H9 (cell line): ENCODE data around the gene RPS8. TPM values are rescaled to one million over a fixed set of nuclear protein-coding genes. Genes with fewer than 3 reads are reported as not detected.

ENCODE experiments used
- DNase-seq: peaks from one replicate; pipeline ENCODE4 v3.0.0-alpha.2; 2017
- H2AFZ ChIP-seq: one replicate; pipeline ENCODE4 v1.6.1; 2013; ENCODE audit warnings: mild to moderate bottlenecking, low read length, control low read depth, moderate library complexity
- H2AK5ac ChIP-seq: 2 replicates; pipeline ENCODE4 v1.6.1; 2013; ENCODE audit warnings: low read length, control low read depth, mixed read lengths; ENCODE audit not compliant: insufficient read length
- H2BK120ac ChIP-seq: one replicate; pipeline ENCODE4 v1.6.1; 2013; ENCODE audit warnings: low read depth, mild to moderate bottlenecking, low read length, control low read depth, inconsistent platforms; ENCODE audit not compliant: poor library complexity, severe bottlenecking
- H2BK12ac ChIP-seq: 2 replicates; pipeline ENCODE4 v1.6.1; 2013; ENCODE audit warnings: low read length, control low read depth, mixed read lengths, low read depth; ENCODE audit not compliant: insufficient read length
- H2BK15ac ChIP-seq: 2 replicates; pipeline ENCODE4 v1.6.1; 2013; ENCODE audit warnings: low read depth, low read length, control low read depth
- H2BK20ac ChIP-seq: one replicate; pipeline ENCODE4 v1.6.1; 2013; ENCODE audit warnings: low read depth, mild to moderate bottlenecking, low read length, control low read depth, inconsistent platforms; ENCODE audit not compliant: poor library complexity, severe bottlenecking
- H2BK5ac ChIP-seq: 2 replicates; pipeline ENCODE4 v1.6.1; 2013; ENCODE audit warnings: low read length, control low read depth, mixed read lengths; ENCODE audit not compliant: insufficient read length
- H3K14ac ChIP-seq: 2 replicates; pipeline ENCODE4 v1.6.1; 2013; ENCODE audit warnings: low read length, control low read depth; ENCODE audit not compliant: insufficient read depth
- H3K18ac ChIP-seq: 2 replicates; pipeline ENCODE4 v1.6.1; 2013; ENCODE audit warnings: low read depth, mild to moderate bottlenecking, mixed read lengths, low read length, control low read depth; ENCODE audit not compliant: insufficient read length
- H3K23ac ChIP-seq: 2 replicates; pipeline ENCODE4 v1.6.1; 2013; ENCODE audit warnings: low read length, control low read depth, mixed read lengths, low read depth; ENCODE audit not compliant: insufficient read length
- H3K23me2 ChIP-seq: 2 replicates; pipeline ENCODE4 v1.6.1; 2013; ENCODE audit warnings: low read depth, mild to moderate bottlenecking, mixed read lengths, low read length, control low read depth; ENCODE audit not compliant: insufficient read length, poor library complexity, severe bottlenecking
- H3K27ac ChIP-seq: 2 replicates; pipeline ENCODE4 v1.5.1; 2013; ENCODE audit warnings: low read length, control low read depth, mixed read lengths, low read depth; ENCODE audit not compliant: insufficient read length
- H3K27me3 ChIP-seq: 2 replicates; pipeline ENCODE4 v1.6.1; 2013; ENCODE audit warnings: low read length, control low read depth, inconsistent platforms; ENCODE audit not compliant: insufficient read depth
- H3K4ac ChIP-seq: 2 replicates; pipeline ENCODE4 v1.6.1; 2013; ENCODE audit warnings: low read depth, mild to moderate bottlenecking, control low read depth, inconsistent platforms, low read length, moderate library complexity
- H3K4me1 ChIP-seq: 2 replicates; pipeline ENCODE4 v1.6.1; 2013; ENCODE audit warnings: low read length, control low read depth, inconsistent platforms; ENCODE audit not compliant: insufficient read depth
- H3K4me2 ChIP-seq: 2 replicates; pipeline ENCODE4 v1.6.1; 2013; ENCODE audit warnings: low read length, control low read depth, mixed read lengths; ENCODE audit not compliant: insufficient read length, insufficient read depth
- H3K56ac ChIP-seq: 2 replicates; pipeline ENCODE4 v1.6.1; 2013; ENCODE audit warnings: low read depth, mild to moderate bottlenecking, mixed read lengths, low read length, control low read depth; ENCODE audit not compliant: insufficient read length
- H3K79me1 ChIP-seq: 2 replicates; pipeline ENCODE4 v1.6.1; 2013; ENCODE audit warnings: low read depth, mild to moderate bottlenecking, moderate library complexity, low read length, control low read depth, inconsistent platforms; ENCODE audit not compliant: insufficient read depth, poor library complexity, severe bottlenecking
- H3K79me2 ChIP-seq: 2 replicates; pipeline ENCODE4 v1.6.1; 2013; ENCODE audit warnings: low read length, control low read depth, inconsistent platforms; ENCODE audit not compliant: insufficient read depth
- H3K9ac ChIP-seq: 2 replicates; pipeline ENCODE4 v1.6.1; 2013; ENCODE audit warnings: low read length, control low read depth, mixed read lengths; ENCODE audit not compliant: insufficient read length; ENCODE audit errors: extremely low read depth
- H3K9me3 ChIP-seq: one replicate; pipeline ENCODE4 v1.6.1; 2013; ENCODE audit warnings: low read depth, low read length, inconsistent platforms; ENCODE audit not compliant: control insufficient read depth
- H3T11ph ChIP-seq: one replicate; pipeline ENCODE4 v1.6.1; 2013; ENCODE audit warnings: mild to moderate bottlenecking, low read length, control low read depth, inconsistent platforms
- H4K20me1 ChIP-seq: one replicate; pipeline ENCODE4 v1.6.1; 2013; ENCODE audit not compliant: control insufficient read depth, insufficient read length, insufficient read depth
- H4K5ac ChIP-seq: 2 replicates; pipeline ENCODE4 v1.6.1; 2013; ENCODE audit warnings: low read depth, mild to moderate bottlenecking, mixed read lengths, low read length, control low read depth; ENCODE audit not compliant: insufficient read length
- H4K8ac ChIP-seq: replicated peaks from 2 replicates; pipeline ENCODE4 v1.6.1; 2013; ENCODE audit warnings: low read length, control low read depth, mixed read lengths, low read depth; ENCODE audit not compliant: insufficient read length
- H4K91ac ChIP-seq: 2 replicates; pipeline ENCODE4 v1.6.1; 2013; ENCODE audit warnings: low read depth, mild to moderate bottlenecking, moderate library complexity, mixed read lengths, low read length, control low read depth; ENCODE audit not compliant: insufficient read length
- H3K27ac Mint-ChIP-seq, 3 experiments: 2 replicates in 2 of 3; 3 replicates in 1 of 3; pipeline ENCODE4 v1.8.0; 2020 to 2021; ENCODE audit warnings: mixed read lengths in 3 of 3, mild to moderate bottlenecking in 1 of 3, moderate library complexity in 1 of 3
- H3K27me3 Mint-ChIP-seq: 2 replicates; pipeline ENCODE4 v1.8.0; 2021; ENCODE audit warnings: low read depth, mild to moderate bottlenecking, moderate library complexity, mixed read lengths
- H3K36me3 Mint-ChIP-seq, 3 experiments: 2 replicates in 2 of 3; 3 replicates in 1 of 3; pipeline ENCODE4 v1.8.0; 2020 to 2021; ENCODE audit warnings: low read depth in 3 of 3, mixed read lengths in 3 of 3; ENCODE audit not compliant: insufficient read depth in 1 of 3
- H3K4me1 Mint-ChIP-seq, 2 experiments: 2 replicates each; pipeline ENCODE4 v1.8.0; 2020; ENCODE audit warnings: mixed read lengths in 2 of 2
- H3K4me3 Mint-ChIP-seq, 2 experiments: 2 replicates in 1 of 2; 3 replicates in 1 of 2; pipeline ENCODE4 v1.8.0; 2020 to 2021; ENCODE audit warnings: mild to moderate bottlenecking in 2 of 2, mixed read lengths in 2 of 2, moderate library complexity in 1 of 2
- H3K9me3 Mint-ChIP-seq, 2 experiments: 2 replicates in 1 of 2; 3 replicates in 1 of 2; pipeline ENCODE4 v1.8.0; 2020; ENCODE audit warnings: mild to moderate bottlenecking in 2 of 2, mixed read lengths in 2 of 2, moderate library complexity in 1 of 2
- CTCF ChIP-seq: fragments of 200-600 bp; sonication (generic); conservative IDR thresholded peaks from 3 replicates; pipeline ENCODE4 v1.8.0; 2021; ENCODE audit warnings: antibody characterized with exemption, mild to moderate bottlenecking
- WGBS: extraction: QIAGEN DNeasy Blood & Tissue Kit; methylation state at CpG from one replicate; pipeline ENCODE4 v1.1.7; 2013; ENCODE audit warnings: missing lambda C conversion rate, low lambda C conversion rate, mixed read lengths; ENCODE audit not compliant: insufficient read length; ENCODE audit errors: extremely low coverage; 5-methylcytosine and 5-hydroxymethylcytosine counted together
- total RNA-seq: library from RNA; stranded (reverse); gene quantifications from 2 replicates; pipeline ENCODE4 v1.2.1, GENCODE V29; 2021

The RPS8 gene
- total RNA-seq, 1 experiment from 2014 or later, result 2,591 TPM

DNA sequence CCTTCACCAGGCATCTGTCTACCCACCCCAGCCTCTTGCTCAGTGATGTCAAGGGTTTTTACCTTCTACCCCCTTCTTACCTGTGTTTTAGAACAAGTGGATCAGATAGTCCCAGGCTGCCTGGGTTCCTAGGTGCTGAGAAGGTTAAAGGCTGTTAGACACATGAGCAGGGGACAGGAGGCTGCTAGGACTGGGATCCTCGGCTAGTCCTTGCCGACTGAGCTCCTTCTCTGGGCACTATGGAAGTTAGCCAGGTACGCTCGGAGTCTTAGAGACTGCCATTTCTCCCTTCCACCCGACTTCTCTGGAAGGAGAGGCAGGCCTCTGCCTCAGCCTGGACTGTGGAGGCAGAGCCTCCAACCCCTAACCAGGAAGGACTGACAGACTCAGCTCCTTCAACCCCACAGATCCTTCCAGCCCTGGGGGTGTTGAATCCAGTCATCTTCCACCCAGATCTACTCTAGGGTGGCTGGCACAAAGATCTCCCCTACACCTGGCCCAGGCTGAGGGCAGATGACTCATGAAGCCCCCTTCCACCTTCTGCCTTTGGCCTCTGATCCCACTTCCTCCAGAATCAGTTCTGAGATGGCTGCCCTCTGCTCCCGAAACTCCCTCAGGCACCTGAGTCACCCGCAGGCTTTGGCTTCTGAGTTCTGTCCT, 31.5 kb downstream of the RPS8 start, which contains the start of gene DYNLT4:
Gene DYNLT4 (minus strand): TSS at position 648 of the 660 bp plus-strand sequence. CDS start 683 bp downstream, outside the sequence.
- H2BK15ac ChIP-seq, result no peak within 1 kb of the TSS
- no peak within 1 kb of the TSS for H2BK20ac ChIP-seq
- H3K79me2 ChIP-seq, result no peaks in the 10 kb centered on the region
- no peak within 1 kb of the TSS for H3K23ac ChIP-seq
- H4K20me1 ChIP-seq, result no peaks in the 10 kb centered on the region
- H3K4me1 Mint-ChIP-seq, result peaks cover 35 to 36% of the 10 kb centered on the region in 2 experiments
- peak within 1 kb of the TSS; percentile 7 for H2AK5ac ChIP-seq
- no peaks in the 10 kb centered on the region; the same call in 1 of the 2 replicates for H3K27me3 Mint-ChIP-seq
- peak within 1 kb of the TSS; percentile 78 for H2BK12ac ChIP-seq
- peak within 1 kb of the TSS; percentile 78 for H3T11ph ChIP-seq
- peak within 1 kb of the TSS; percentile 47 for H2BK5ac ChIP-seq
- H3K36me3 Mint-ChIP-seq, result peaks cover 3 to 40% (median 26%) of the 10 kb centered on the region in 3 experiments
- peak within 1 kb of the TSS; percentile 21 to 58; a peak in 4 of 5 replicates for H3K4me3 Mint-ChIP-seq
- H3K23me2 ChIP-seq, result peaks cover 3% of the 10 kb centered on the region
- peak within 1 kb of the TSS; percentile 82 for H2BK120ac ChIP-seq
- H3K14ac ChIP-seq, result peak within 1 kb of the TSS; percentile 89
- H3K27ac ChIP-seq, result peak within 1 kb of the TSS; percentile 85
- H3K79me1 ChIP-seq, result no peaks in the 10 kb centered on the region
- no peak within 1 kb of the TSS for H2AFZ ChIP-seq
- H3K9me3 ChIP-seq, result no peaks in the 10 kb centered on the region
- H3K4me1 ChIP-seq, result peaks cover 10% of the 10 kb centered on the region; the same call in 1 of the 2 replicates
- H3K27ac Mint-ChIP-seq, result peak within 1 kb of the TSS; percentile 95 to 100 (median 96)
- TF ChIP-seq CTCF, result no peak
- H4K91ac ChIP-seq, result peak within 1 kb of the TSS; percentile 96
- H3K18ac ChIP-seq, result peak within 1 kb of the TSS; percentile 92
- H3K9ac ChIP-seq, result peak within 1 kb of the TSS; percentile 51
- no CpG with 5 or more reads among the region's 7 CpGs for WGBS
- DNase-seq, result no peak
- H3K4me2 ChIP-seq, result peak within 1 kb of the TSS; percentile 29
- peak within 1 kb of the TSS; percentile 35 for H4K5ac ChIP-seq
- H3K27me3 ChIP-seq, result no peaks in the 10 kb centered on the region
- H3K4ac ChIP-seq, result peak within 1 kb of the TSS; percentile 86
- H4K8ac ChIP-seq, result peak within 1 kb of the TSS; percentile 17
- H3K9me3 Mint-ChIP-seq, result no peaks in the 10 kb centered on the region
- no peak within 1 kb of the TSS for H3K56ac ChIP-seq
